ENCODE data around the gene TAT.
"Not testable (repeated sequence)": the region's sequence is repeated elsewhere in the genome, so short reads cannot be mapped to it uniquely, and the experiment has no call there.

TAT gene

DNA sequence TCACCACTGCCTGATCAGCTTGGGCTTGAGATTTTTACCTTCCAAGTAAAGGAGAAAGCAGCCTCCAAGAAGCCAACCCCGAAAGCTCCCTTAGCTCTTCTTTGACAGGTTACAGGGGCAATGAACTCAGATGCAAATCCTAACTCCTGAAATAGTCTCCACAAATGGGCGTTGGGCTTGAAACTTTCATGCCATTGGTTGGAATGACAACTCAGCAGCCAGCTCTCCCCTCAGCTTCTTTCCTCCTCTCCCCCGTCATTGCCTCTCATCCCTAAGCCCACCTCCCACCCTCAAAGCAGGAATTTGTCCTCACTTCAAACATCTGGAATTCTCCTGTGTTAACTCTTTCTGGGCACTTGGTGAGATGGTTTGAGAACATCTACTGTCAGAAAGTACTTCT, at the start of gene TAT:
Gene TAT (minus strand): TSS at position 122 of the 400 bp plus-strand sequence. CDS start 677 bp downstream, outside the sequence.
- DNase-seq: no peak

DNA sequence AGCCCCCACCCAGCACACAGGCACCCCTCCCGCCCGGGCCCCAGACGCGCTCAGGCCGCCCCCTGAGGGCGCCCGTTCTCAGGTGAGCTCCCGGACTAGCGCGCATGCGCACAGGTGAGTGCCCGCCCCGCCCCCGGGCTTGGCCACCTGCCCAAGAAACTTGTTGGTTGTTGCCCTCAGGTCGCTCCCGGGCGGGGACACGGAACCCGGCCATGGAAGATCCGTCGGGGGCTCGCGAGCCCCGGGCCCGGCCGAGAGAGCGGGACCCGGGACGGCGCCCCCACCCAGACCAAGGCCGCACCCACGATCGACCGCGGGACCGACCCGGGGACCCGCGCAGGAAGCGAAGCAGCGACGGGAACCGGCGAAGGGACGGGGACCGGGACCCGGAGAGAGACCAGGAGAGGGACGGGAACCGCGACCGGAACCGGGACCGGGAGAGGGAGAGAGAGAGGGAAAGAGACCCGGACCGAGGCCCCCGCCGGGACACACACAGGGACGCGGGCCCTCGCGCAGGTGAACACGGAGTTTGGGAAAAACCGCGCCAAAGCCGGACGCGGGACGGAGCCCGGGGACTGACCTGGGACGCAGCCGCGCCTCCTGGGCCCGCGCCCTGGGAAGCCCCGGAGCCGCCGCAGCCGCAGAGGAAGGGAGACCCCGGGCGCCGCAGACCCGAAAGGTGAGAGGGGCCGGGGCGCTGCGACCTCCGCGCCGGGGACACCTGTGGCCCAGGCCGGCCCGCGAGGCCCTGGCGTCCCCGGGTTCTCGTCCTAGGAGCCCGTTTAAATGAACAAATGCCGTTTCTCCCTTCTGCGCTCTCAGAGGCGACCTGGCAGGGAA, 49.3 kb upstream of the TAT start, which contains the start of gene MARVELD3:
Gene MARVELD3 (plus strand): TSS at position 167 of the 840 bp plus-strand sequence. CDS start 46 bp downstream, at position 213.
- no peak for DNase-seq

DNA sequence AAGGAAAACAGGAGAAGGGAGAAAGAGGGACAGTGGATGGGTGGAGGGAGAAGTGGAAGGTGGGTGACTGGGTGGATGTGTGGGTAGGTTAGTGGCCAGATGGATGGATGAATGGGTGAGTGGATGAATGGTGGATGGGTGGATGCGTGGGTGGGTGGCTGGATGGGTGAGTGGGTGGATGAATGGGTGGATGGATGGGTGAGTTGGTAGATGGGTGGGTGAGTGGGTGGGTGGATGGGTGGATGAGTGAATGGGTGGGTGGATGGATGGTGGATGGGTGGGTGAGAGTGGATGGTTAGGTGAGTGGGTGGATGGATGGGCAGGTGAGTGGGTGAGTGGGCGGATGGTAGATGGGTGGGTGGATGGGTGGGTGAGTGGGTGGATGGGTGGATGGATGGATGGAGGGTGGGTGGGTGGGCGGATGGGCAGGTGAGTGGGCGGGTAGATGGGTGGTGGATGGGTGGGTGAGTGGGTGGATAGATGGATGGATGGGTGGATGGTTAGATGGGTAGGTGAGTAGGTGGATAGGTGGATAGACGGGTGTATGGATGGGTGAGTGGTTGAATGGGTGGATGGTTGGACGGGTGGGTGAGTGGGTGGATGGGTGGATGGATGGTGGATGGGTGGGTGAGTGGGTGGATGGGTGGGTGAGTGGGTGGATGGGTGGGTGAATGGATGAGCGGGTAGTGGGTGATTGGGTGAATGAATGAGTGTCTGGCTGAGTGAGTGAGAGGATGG, 48.4 kb upstream of the TAT start:
- no peak for DNase-seq

DNA sequence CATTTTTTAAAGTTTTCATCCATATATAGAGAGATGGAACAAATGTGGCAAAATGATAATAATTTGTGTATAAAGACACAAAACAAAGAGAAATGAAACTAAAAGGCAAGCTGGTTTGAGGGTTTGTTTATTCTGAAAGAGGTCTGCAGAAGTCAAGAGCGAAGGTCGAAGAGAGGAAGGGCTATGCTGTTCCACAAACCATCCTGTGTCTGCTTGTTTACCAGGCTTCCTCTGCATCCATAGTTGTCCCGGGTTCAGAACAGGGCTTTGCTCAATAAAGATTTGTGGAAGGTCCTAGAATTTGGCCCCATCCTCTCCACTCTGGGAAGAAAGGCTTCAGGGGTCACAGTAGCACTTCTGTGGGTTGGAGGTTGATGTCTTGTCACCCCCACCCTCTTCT, 46.7 kb upstream of the TAT start:
- DNase-seq: no peak

DNA sequence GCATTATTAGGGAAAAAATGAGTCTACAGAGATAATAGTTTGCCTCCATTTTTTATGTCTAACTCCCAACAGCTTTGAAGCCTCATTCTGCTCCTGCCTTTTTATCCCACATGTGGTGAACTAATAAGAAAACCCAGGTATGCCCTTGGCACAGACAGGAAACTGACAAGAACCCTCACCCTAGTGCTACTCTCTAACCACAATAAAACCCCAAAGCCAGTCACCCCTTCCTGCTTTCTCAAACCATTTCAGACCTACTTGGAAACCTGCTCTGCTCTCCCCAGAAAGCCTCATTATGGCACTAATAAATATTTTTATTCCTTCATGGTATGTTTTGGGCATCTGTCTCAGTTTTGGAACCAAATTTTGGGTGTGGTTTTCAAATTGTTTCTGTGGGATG, 45.2 kb upstream of the TAT start:
- DNase-seq: no peak

DNA sequence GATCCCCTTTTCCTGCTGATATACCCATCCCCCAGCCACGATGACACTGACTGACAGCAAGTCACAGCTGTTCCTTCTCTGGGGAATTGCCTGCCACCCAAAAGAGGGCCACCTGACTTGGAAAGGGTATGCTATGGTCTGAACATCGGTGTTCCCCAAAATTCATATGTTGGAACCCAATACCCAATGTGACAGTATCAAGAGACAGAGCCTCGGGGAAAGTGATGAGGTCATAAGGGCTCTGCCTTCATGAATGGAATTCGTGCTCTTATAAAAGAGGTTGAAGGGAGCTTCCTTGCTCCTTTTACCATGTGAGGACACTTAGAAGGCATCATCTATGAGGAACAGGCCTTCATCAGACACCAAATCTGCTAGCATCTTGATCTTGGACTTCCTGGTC, 41.5 kb upstream of the TAT start:
- DNase-seq: no peak

DNA sequence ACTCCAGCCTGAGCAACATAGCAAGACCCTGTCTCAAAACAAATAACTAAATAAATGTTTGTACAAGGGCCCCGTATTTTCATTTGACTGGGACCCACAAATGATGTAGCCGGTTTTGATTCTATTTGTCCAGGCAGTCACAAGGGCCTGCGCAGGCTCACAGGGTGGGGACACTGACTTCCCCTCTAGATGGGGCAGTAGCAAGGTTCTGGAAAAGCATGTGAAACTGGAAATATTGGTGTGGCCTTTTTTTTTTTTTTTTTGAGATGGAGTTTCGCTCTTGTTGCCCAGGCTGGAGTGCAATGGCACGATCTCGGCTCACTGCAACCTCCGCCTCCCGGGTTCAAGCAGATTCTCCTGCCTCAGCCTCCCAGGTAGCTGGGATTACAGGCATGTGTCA, 38.1 kb upstream of the TAT start:
- DNase-seq: not testable (repeated sequence)

DNA sequence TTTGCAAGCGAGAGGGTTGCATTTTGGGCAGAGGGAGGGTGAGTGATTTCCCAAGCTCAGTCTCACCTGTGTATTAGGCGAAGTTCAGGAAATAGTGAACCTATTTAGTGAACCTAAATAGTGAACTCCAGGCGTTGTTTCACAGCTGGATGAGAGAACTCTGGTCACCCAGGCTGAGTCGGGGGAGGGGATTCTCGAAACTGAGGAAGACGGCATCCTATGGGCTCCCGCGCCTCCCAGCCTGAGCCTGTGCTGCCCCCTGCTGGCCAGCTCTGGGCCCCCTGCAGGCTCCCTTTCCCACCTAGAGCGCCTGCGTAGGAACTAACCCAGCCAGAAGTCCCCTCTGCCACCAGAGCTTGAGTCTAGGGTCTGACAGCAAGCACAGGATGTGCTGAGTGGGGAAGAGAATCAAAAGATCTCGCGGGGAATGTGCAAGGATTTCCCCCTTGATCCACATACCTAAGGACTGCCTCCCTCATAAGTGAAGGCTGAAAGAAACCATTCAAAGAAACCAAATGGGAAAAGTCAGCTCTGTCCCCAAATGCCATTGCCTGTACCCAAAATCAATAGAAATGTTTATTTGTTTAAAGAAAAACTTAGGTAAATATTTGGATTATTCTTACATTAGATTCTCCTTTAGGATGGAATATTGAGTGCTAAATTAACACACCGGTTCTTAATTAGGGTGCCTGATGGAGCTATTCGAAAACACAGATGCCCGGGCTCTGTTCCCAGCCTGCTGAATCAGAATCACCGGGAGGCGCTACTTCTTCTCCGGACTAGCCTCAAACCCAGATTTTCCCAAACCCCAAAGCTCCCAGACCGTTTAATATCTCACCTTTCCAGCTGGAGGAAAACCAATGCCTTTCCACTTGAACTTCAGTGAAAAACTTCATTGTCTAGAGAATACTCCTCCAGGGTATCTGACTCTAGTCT, 34.3 kb upstream of the TAT start:
- DNase-seq: peak; percentile 19

DNA sequence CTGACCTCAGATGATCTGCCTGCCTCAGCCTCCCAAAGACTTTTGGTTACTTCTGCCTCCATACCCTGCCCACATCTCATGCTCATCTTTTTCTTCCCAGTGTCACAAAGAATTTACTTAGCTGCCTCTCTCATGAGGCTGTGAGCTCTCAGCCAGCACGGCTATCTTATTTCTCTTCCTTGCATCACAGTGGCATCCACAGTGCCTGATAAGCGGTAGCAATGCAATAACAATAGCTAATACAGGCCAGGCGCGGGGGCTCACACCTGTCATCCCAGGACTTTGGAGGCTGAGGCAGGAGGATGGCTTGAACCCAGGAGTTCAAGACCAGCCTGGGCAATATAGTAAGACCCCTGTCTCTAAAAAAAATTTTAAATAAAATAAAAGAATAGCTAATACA, 33.6 kb upstream of the TAT start:
- DNase-seq: no peak

DNA sequence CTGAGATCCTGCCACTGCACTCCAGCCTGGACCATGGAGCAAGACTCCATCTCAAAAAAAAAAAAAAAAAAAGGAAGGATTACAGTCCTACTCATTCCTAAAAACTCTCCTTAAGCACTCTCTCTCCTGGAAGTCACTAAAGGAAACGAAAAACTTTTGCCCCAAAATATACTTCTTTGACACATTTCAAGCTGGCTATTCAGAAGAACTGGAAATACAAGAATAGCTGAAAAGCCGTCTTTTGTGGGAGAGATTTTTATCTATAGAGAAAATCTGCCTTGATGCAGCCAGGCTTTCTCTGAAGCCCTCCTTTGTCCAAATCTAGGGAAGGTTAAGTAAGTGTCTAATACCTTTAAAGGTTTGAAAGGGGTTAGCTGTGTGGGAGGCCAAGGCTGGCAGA, 32.2 kb upstream of the TAT start:
- DNase-seq: no peak

DNA sequence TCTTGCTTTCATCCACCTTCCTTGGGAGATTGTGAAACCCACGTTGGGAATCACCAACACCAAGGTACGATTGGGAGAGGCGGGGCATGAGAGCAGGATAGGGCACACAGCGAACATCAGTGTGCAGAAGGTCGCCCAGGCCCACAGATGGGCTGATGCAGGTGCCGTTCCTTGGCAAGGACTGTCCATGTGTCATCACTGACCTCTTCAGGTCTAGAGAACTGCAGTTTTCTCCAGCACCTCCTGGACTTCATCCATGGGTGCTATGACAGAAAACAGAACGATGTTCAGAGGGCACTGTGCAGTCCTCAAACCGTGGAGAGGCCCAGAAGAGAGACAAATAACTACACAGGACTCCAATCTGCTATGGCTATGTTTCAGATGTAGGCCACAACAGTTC, 23.9 kb upstream of the TAT start:
- no peak for DNase-seq

DNA sequence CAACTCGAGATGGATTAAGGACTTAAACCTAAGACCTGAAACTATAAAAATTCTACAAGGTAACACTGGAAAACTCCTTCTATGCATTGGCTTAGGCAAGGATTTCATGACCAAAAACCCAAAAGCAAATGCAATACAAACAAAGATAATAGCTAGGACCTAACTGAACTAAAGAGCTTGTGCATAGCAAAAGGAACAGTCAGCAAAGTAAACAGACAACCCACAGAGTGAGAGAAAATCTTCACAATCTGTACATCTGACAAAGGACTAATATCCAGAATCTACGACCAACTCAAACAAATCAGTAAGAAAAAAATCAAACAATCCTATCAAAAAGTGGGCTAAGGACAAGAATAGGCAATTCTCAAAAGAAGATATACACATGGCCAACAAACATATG, 21.5 kb upstream of the TAT start:
- not testable (repeated sequence) for DNase-seq

DNA sequence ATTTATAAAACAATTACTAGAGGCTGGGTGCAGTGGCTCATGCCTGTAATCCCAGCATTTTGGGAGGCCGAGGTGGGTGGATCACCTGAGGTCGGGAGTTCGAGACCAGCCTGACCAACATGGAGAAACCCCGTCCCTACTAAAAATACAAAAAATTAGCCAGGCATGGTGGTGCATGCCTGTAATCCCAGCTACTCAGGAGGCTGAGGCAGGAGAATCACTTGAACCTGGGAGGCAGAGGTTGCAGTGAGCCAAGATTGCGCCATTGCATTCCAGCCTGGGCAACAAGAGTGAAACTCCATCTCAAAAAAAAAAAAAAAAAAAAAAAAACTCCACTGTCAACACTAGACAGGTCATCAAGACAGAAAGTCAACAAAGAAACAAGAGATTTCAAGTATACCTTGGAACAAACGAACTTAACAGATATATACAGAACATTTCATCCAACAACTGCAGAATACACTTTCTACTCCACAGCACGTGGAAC, 18.5 kb upstream of the TAT start:
- not testable (repeated sequence) for DNase-seq

DNA sequence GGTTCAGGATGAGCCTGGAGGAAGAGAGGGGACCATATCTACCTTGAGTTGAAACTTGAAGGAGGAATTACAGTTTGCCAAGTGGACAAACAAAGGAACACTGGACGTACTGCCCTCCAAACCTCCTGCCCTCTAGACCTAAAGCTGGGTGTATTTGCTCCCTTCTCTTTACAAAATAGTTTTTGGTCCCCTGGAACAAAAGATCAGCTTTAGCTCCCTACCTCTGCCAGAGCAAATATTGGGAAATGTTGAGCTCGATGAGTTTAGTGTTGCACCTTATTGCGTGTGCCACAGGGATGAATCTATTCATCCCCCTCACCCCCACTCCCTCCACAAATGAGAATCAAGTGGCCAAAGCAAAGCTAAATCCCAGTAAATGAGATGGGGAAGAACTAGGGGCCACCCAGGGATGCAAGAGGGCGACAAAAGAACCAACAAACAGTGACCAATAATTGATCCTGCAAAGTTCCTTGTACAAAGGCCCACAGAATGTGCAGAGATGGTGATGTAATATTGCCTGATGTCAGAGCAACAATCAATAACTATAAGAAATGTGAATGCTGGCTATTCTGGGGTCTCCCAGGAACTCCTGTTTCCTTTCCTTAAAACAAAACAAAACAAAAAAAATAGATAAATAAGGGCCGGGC, 17.2 kb upstream of the TAT start:
- no peak for DNase-seq

DNA sequence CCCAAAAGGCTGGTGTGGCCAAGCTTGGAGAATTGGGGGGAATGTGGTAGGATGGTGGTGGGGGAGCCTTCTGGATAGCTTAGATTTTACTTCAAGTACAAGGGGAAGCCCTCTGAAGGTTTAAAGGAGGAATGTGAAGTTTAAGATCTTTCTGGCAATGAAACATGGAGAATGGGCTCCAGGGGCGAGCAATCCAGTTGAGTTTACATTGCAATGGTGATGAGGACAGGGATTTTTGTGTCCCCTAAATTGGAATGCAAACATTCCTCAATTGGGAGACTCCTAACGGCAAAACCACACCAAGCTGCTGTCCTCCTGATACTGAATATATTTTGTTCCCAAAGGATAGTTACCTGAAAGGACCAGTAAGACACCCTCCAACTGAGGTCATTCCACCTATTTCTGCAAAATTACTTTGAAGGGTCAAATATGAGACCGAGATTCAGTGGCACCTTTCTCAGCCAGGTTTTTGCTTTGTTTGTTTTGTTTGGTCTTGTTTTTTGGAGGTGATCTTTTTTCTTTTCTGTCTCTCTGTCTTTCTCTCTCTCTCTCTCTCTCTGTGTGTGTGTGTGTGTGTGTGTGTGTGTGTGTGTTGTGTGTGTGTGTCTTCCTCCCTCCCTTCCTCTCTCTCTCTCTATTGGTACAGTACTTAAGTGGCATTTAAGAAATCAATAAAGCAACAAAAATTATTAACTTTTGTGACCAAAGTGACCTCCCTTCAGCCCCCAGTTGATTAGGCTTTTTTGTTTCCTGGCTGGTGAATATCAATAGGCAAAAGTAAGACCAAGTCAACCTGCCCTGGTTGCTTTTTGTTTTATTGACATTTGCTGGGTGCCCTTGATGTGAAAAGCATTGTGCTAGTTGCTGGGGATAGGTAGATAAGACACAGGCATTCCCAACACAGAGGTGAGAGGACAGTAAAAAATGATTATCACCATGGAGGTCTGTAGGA, 16.4 kb upstream of the TAT start:
- DNase-seq: no peak

DNA sequence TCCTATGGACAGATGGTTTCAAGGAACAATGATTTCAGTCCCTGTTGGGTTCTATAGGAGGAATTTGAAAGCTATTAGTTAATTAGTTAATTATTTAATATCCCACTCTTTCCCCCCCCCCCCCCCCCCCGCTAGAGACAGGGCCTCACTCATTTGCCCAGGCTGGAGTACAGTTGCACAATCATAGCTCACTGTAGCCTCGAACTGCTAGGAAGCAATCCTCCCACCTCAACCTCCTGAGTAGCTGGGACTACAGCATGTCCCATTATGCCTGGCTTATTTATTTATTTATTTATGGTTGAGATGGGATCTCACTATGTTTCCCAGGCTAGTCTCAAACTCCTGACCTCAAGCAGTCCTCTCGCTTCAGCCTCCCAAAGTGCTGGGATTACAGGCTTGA, 15.0 kb upstream of the TAT start:
- no peak for DNase-seq

DNA sequence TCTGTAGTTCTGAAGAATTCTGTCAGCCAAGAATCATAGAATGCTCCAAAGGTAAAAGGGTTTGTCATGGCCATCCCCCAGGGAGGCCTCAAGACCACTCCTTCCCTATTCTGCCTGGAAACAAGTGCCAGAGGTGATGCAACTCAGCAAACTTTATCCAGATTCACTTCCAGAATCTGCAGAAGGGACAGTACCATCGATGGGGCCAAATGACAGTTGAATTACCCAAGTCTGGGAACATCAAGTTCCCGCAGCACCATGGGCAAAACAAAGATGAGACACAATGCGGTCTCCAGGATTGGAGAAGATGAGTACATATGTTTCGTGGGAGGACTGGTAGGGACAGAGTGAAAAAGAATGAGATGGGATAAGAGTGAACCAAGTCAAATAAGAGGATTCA, 13.7 kb upstream of the TAT start:
- DNase-seq: peak; percentile 1

DNA sequence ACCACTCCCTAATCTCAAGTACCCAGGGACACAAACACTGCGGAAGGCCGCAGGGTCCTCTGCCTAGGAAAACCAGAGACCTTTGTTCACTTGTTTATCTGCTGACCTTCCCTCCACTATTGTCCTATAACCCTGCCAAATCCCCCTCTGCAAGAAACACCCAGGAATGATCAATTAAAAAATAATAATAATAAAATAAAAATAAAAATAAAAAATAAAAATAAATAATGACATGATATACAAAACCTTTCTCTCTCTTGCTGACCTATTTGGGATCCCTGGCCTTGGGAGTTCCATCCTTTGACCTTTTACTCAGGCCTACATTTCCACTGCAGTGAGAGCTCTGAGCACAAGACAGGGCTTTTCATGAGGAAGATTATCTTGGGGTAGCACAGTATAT, 13.2 kb upstream of the TAT start:
- DNase-seq: not testable (repeated sequence)

DNA sequence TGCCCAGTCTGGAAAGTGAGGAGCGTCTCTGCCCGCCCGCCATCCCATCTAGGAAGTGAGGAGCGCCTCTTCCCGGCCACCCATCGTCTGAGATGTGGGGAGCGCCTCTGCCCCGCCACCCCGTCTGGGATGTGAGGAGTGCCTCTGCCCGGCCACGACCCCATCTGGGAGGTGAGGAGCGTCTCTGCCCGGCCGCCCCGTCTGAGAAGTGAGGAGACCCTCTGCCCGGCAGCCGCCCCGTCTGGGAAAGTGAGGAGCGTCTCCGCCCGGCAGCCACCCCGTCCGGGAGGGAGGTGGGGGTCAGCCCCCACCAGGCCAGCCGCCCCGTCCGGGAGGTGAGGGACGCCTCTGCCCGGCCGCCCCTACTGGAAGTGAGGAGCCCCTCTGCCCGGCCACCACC, 12.4 kb upstream of the TAT start:
- not testable (repeated sequence) for DNase-seq

DNA sequence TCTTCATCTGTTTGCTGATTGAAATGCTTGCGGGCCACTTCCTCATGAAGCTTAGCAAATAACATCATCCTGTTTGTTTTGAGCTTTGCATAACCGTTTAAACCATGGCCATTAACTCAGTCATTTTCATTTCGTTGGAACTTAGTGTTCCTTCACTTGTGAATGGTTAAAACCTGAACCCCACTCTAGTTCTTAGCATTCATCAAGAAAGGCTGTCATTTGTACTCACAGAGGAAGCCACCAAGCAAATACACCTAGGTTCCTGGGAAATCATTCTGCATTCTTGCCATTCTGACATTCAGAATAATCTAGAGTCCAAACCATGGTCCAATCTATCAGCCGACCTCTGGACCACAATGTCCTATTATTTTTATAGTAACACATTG, 8.4 kb upstream of the TAT start:
- DNase-seq: no peak

Measured in MV-4-11 (cell line).